ENCODE data around the gene ROBO1.
"Not testable (repeated sequence)": the region's sequence is repeated elsewhere in the genome, so short reads cannot be mapped to it uniquely, and the experiment has no call there.

The ROBO1 gene

DNA sequence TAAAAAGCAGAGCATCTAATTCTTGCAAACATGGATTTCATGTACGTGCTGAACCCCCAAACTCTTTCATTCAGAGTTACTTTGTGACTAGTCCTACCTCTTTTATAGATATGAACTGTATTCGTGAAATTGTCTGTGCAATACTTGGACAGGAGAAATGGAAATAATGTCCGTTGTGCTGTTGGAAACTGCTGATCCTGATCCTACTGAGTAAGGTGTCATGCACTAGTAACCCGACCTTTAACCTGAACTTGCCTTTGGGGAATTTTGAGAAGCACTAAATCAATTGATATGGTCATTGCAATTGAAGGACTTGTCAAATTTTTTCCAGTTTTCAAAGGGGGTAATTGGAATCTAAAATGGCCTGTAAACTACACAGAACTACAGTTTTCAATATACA lies 856.4 kb downstream of the ROBO1 start:
- DNase-seq (ENCODE audit: low read depth) = no peak

DNA sequence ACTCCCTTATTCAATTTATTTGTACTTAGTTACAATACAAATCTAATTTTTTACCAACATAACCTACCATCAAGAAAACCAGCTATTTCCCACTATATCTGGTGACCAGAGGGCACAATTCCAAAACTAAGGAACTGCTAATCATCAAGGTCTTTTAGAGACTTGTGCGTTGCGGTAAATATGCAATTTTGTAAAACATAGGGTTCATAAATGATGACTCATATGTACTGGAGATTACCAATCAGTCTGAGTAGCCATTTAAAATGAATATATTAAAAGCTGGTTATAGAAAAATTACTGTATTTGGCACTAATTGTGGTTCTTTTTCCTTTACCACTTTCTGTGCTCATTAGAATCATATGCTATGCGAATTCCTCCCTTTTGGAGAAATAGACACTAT lies 859.6 kb downstream of the ROBO1 start:
- no peak for DNase-seq (ENCODE audit: low read depth)

DNA sequence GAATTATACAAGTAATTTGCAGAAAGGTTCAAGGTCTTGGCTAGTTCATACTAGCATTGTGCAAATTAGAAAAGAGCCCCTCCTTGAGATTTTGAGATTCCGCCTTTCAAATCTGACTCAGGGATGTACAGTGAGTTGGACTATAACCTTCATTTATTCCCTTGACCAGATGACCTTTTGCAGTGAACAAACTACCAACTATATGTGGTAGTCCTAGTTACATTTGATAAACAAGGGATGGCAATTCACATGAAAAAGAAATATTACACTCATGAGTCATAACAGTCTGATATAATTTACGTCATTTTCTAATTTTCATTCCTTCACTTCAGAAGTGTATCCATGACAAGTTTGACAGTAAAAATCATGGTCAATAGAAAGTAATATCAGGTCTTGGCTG lies 860.4 kb downstream of the ROBO1 start:
- DNase-seq (ENCODE audit: low read depth) = no peak

- DNase-seq (ENCODE audit: low read depth) = no peak
Measured at GRCh38 chr3:78906930-78907329, 860.9 kb downstream of the ROBO1 start.

DNA sequence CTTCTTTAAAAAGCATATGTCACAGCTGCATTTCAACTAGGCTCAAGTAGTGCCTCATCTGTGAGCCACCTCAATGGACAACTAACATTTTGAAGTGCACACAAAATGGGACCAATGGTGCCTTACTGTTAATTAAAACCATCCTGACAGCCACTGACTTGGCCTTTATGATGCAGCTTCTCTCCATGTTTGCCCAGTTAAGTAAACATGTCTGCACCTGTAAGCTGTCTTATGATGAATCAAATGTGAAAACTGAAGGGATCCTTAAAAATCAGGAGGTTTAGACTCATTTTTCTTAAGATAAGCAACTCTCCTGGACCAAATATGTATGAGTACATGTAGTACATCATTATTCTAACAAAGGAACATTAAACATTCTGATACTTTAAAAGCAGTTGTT lies 861.6 kb downstream of the ROBO1 start:
- DNase-seq (ENCODE audit: low read depth) = no peak

DNA sequence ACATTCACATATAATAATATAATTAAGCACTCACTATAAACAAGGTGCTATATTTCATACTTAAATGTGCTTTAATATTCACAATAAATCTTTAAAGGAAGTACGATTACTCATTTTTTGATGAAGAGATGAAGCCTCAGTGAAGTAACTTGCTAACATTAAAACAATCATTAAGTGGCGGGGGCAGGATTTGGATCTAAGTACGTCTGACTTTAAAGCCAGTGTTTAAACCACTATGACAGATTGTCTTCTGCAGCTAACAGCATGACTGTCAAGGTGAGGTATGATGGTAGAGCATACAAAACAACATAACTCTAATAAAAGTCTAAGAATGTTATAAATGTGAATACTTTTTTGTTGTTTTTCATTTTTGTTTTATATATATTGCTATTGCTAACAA lies 862.1 kb downstream of the ROBO1 start:
- no peak for DNase-seq (ENCODE audit: low read depth)

- DNase-seq (ENCODE audit: low read depth) = no peak
Measured at GRCh38 chr3:78901544-78901943, 866.3 kb downstream of the ROBO1 start.

GRCh38 chr3:78900880-78901279 lies 866.9 kb downstream of the ROBO1 start:
- no peak for DNase-seq (ENCODE audit: low read depth)

DNA sequence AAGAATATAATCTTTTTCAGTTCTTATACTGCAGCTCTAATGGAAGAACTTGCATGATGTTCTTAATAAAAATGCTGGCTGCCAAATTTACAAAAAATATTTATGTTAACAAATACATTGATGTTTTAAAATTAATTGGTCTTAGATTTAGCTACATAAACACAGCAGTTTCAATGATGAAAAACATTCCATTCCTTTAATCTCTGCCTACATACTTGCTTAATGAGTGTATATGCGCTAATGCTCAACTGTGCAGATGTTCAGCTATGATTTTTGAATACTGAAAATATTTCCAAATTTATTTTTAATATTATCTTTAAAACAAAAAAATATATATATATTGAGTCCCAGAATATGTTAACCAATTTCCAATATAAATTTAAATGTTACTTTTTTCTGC lies 867.4 kb downstream of the ROBO1 start:
- no peak for DNase-seq (ENCODE audit: low read depth)

- DNase-seq (ENCODE audit: low read depth) = no peak
Measured at GRCh38 chr3:78895528-78895927, 872.3 kb downstream of the ROBO1 start.

DNA sequence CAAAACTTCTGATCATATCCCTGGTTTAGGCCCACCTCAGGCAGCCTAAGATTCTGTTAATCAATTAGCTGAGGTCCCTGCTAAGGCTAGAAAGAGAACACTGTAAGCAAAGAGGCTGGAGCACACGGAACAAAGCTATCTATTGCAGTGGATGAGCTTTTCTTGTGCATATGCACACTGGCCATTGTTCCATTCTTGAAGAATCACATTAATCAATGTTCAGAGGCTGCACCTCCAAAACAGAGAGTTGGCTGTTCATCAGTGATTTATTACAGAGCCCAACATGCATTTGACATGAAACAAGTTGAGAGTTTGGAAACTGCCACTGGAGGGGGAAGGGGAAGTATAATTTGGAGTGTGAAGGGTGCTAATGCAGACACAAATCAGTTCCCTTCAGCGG lies 873.0 kb downstream of the ROBO1 start:
- no peak for DNase-seq (ENCODE audit: low read depth)

- no peak for DNase-seq (ENCODE audit: low read depth)
Measured at GRCh38 chr3:78893161-78893560, 874.6 kb downstream of the ROBO1 start.

DNA sequence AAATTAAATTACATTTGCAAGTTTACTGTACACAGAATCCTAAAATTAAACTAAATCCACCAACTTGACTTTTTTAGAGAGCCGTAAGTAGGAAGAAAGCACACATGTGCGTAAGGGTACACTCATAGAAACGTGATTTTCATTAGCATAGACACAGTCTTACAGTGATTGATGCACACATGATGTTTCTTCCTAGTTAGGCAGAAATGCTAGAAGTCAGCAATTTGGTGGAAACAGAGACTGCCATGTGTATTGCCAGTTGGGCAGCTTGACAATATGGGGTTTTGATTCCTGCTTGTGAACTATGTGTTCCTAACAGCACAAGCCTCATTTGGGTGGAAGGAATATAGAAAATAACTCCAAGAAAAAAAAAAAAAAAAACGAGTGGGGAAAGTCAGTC lies 878.5 kb downstream of the ROBO1 start:
- no peak for DNase-seq (ENCODE audit: low read depth)

GRCh38 chr3:78888635-78889034 lies 879.2 kb downstream of the ROBO1 start:
- DNase-seq (ENCODE audit: low read depth) = no peak

DNA sequence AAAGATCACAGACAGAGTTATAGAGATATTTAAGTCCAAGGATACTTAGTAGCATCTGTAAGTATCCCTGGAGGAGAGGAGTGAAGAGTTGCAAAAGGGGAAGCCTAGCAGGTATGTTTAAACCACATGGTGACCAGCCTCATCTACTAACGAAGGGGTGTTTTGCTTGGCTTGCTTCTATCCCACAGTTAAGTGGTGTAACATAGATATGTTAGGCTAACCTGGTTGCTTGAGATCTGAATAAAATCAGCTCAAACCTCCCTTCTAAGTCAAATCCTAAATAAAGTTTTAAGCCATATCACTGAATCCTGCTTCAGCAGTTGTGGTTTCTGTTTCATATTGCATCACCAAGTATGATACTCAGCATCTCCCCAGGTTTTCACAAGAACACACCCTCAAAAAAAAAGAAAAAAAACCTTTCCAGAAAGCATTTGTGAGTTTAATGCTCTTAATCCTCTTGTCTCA lies 880.2 kb downstream of the ROBO1 start:
- no peak for DNase-seq (ENCODE audit: low read depth)

- no peak for DNase-seq (ENCODE audit: low read depth)
Measured at GRCh38 chr3:78887029-78887428, 880.8 kb downstream of the ROBO1 start.

- DNase-seq (ENCODE audit: low read depth) = not testable (repeated sequence)
Measured at GRCh38 chr3:78884567-78884966, 883.2 kb downstream of the ROBO1 start.

- DNase-seq (ENCODE audit: low read depth) = no peak
Measured at GRCh38 chr3:78882251-78882650, 885.5 kb downstream of the ROBO1 start.

- DNase-seq (ENCODE audit: low read depth) = no peak
Measured at GRCh38 chr3:78881501-78881900, 886.3 kb downstream of the ROBO1 start.

DNA sequence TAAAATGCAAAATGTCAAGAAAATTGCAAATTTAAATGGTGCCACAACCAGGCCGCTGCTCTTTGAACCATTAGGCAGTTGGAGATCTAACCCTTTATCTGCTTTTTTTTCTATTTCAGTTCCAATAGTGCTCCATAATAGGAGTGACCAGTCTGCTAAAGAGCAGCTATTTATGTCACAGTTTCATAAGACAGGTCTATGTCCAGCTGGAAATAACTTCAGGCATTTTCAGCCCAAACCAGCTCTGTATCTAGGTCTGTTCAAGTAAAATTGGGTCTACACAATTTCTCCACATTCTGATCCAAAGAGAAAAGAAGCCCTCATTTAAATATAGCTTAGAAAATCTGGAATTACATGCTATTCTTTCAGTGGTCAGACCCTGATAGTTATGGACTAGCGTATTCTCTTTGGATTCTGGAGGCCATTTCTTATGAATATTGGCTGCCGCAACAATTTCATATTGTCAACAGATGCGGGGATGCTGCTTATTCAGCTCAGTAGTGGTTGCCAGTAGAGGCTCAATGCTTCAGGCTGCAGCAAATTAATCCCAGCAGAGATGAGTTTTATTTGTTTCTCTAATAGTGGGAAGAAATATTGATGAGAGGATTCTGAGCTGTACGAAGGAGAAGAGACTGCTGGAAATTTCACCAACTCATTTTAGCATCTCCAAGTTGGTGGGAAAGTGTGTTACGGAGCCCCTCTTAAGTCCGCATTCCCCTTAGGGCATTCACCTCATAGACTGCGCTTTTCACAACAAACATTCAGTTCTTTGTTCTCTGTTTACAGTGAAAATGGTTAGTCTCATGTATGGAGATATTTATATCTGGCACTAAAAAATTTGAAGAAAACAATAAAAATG lies 887.0 kb downstream of the ROBO1 start:
- no peak for DNase-seq (ENCODE audit: low read depth)

DNA sequence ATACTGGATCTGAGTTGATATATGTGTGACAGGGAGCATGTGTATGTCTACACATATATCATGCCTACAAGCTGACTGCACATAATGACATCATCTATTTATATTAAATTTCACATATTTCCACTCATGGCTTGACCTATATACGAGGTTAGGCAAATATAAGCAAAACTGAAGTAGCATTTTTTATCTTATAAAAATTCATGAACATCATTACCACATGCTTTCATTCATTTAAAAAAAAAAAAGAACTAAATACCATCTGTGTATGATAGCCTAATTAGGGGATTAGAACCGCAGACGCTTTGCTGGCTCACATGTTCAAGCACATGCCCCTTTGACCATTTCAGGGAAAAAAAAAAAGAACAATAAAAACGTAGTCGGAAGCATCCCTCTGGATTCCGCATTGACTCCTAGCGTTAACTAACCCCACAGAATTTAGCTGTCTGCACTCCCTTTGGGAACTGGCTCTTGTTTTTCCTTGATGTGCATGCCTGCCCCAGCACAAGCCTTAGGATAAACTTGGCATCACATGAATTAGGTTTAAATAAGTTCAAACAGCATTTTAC lies 888.4 kb downstream of the ROBO1 start:
- no peak for DNase-seq (ENCODE audit: low read depth)

DNA sequence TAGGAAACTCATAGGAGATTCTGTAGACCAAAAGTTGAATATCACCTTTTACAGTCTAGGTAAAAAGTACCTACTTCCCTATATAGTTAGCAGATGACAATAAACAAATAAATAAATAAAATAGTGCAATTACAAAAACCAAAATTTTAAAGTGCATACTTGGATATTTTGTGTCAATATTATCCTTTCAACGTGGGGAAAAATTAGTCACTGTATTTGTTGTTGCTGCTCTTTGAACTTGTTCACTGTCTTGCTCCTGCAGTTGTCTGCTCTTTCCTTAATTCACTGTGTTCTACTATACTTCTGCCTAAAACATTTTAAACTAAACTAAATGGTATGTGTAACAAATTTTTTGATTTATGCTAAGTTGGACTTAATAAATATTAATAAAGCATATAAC lies 889.0 kb downstream of the ROBO1 start:
- DNase-seq (ENCODE audit: low read depth) = no peak

DNA sequence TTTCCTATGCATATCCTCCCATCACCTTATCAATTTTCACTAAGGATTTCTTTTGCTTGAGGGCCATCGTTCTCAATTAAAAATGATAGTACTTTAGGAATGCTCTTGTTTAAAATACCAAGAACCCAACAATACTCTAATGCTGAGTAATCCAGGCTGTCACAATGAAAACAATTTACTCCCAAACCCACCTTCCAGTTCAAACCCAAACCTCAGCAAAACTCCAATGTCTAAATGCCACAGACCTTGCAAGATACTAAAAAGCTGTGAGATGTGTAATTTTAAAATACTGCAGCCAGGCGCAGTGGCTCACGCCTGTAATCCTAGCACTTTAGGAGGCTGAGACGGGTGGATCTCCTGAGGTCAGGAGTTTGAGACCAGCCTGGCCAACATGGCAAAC lies 889.8 kb downstream of the ROBO1 start:
- DNase-seq (ENCODE audit: low read depth) = no peak

DNA sequence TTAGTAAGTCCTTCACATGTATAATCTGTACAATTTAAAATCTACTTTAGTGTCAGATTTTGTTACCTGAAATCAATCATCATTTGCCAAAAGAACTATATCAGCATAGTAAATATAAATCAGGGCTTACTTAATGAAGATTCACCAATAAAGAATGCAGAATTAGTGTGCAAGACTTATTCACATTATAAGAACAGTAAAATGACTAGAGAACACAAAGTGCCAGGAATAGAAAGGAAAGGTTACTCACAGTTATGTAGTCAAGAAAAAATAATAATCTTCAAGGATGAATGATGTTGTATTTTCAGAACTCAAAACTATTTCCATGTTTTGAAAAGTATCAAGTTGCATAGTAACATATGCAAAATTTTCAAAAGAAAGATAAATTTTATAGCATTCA lies 891.9 kb downstream of the ROBO1 start:
- no peak for DNase-seq (ENCODE audit: low read depth)

Data from CMK (cell line).